ENCODE data around the gene PRM1.
A peak's percentile ranks its signal among the peaks of the same experiment; 100 is the strongest.

The PRM1 gene

GRCh38 chr16:11252482-11252931 lies 28.6 kb downstream of the PRM1 start:
- no peak overlapping the region for H4K8ac ChIP-seq (ENCODE audit: low read length)
- no peak overlapping the region for H3K23ac ChIP-seq (ENCODE audit: low read length in 2 of 2)
- H2BK120ac ChIP-seq (ENCODE audit: low read depth, low read length): no peak overlapping the region
- H2AFZ ChIP-seq (ENCODE audit: low read depth, low read length): no peak overlapping the region
- H3K9ac ChIP-seq (ENCODE audit: low read length): no peak overlapping the region
- peaks cover 0 to 33% of the 10 kb centered on the region in 2 experiments for H3K36me3 ChIP-seq (ENCODE audit: control insufficient read depth in 1 of 2, insufficient read depth in 2 of 2, low read depth in 1 of 2, low read length in 2 of 2)
- no peak overlapping the region for H2BK12ac ChIP-seq (ENCODE audit: low read length in 2 of 2)
- H4K91ac ChIP-seq (ENCODE audit: low read length): no peak overlapping the region
- no peak for DNase-seq
- H2BK15ac ChIP-seq (ENCODE audit: low read depth, poor library complexity, severe bottlenecking): no peak overlapping the region
- no peak overlapping the region for H3K4me3 ChIP-seq (ENCODE audit: insufficient read depth in 1 of 2, low read depth in 1 of 2, low read length in 2 of 2)
- no peaks in the 10 kb centered on the region for H3K27me3 ChIP-seq (ENCODE audit: control insufficient read depth in 1 of 2, insufficient read depth in 1 of 2, low read length in 2 of 2)
- H3K18ac ChIP-seq (ENCODE audit: low read depth in 1 of 2, low read length in 2 of 2): no peak overlapping the region
- H3K9me3 ChIP-seq (ENCODE audit: control insufficient read depth, low read length): no peaks in the 10 kb centered on the region
- peak overlapping the region; percentile 5 for H3K4me2 ChIP-seq (ENCODE audit: low read length, poor library complexity, severe bottlenecking)
- H3K4ac ChIP-seq (ENCODE audit: low read depth in 1 of 2, low read length in 2 of 2): no peak overlapping the region
- no peak overlapping the region for H3K27ac ChIP-seq (ENCODE audit: low read length, poor library complexity, severe bottlenecking)
- 88% methylated on average over 8 of the region's 8 CpGs for WGBS
- H3K14ac ChIP-seq (ENCODE audit: low read length in 2 of 2): no peak overlapping the region
- no peak overlapping the region for H2BK5ac ChIP-seq (ENCODE audit: low read depth, low read length, poor library complexity, severe bottlenecking)
- H2AK5ac ChIP-seq (ENCODE audit: low read length, severe bottlenecking): no peak overlapping the region
- H3K4me1 ChIP-seq (ENCODE audit: control insufficient read depth, insufficient read depth, low read depth, low read length): peaks cover 46% of the 10 kb centered on the region
- H3K79me1 ChIP-seq (replicated peaks; ENCODE audit: low read length, poor library complexity, severe bottlenecking): peaks cover 5% of the 10 kb centered on the region

- peak overlapping the region; percentile 21 for H3K4me2 ChIP-seq (ENCODE audit: low read length, poor library complexity, severe bottlenecking)
- H3K4me1 ChIP-seq (ENCODE audit: control insufficient read depth, insufficient read depth, low read depth, low read length): peaks cover 39% of the 10 kb centered on the region
- H3K4ac ChIP-seq (ENCODE audit: low read depth in 1 of 2, low read length in 2 of 2): no peak overlapping the region
- no peak overlapping the region for H3K14ac ChIP-seq (ENCODE audit: low read length in 2 of 2)
- H3K9me3 ChIP-seq (ENCODE audit: control insufficient read depth, low read length): no peaks in the 10 kb centered on the region
- H2AFZ ChIP-seq (ENCODE audit: low read depth, low read length): no peak overlapping the region
- H3K79me1 ChIP-seq (replicated peaks; ENCODE audit: low read length, poor library complexity, severe bottlenecking): peaks cover 5% of the 10 kb centered on the region
- peak overlapping the region; percentile 9 for H3K27ac ChIP-seq (ENCODE audit: low read length, poor library complexity, severe bottlenecking)
- H3K9ac ChIP-seq (ENCODE audit: low read length): no peak overlapping the region
- peak overlapping the region; percentile 67 for H2AK5ac ChIP-seq (ENCODE audit: low read length, severe bottlenecking)
- H4K91ac ChIP-seq (ENCODE audit: low read length): no peak overlapping the region
- H2BK5ac ChIP-seq (ENCODE audit: low read depth, low read length, poor library complexity, severe bottlenecking): no peak overlapping the region
- no peak overlapping the region for H3K23ac ChIP-seq (ENCODE audit: low read length in 2 of 2)
- no peak overlapping the region for H2BK12ac ChIP-seq (ENCODE audit: low read length in 2 of 2)
- no peak overlapping the region for H3K4me3 ChIP-seq (ENCODE audit: insufficient read depth in 1 of 2, low read depth in 1 of 2, low read length in 2 of 2)
- 81% methylated on average over 18 of the region's 18 CpGs for WGBS
- peak overlapping the region in 1 of 2 experiments; percentile 48 for H3K18ac ChIP-seq (ENCODE audit: low read depth in 1 of 2, low read length in 2 of 2)
- no peak overlapping the region for H4K8ac ChIP-seq (ENCODE audit: low read length)
- peaks cover 0 to 33% of the 10 kb centered on the region in 2 experiments for H3K36me3 ChIP-seq (ENCODE audit: control insufficient read depth in 1 of 2, insufficient read depth in 2 of 2, low read depth in 1 of 2, low read length in 2 of 2)
- no peak overlapping the region for H2BK120ac ChIP-seq (ENCODE audit: low read depth, low read length)
- H2BK15ac ChIP-seq (ENCODE audit: low read depth, poor library complexity, severe bottlenecking): no peak overlapping the region
- H3K27me3 ChIP-seq (ENCODE audit: control insufficient read depth in 1 of 2, insufficient read depth in 1 of 2, low read length in 2 of 2): no peaks in the 10 kb centered on the region
- peak; percentile 73 for DNase-seq
Observed at GRCh38 chr16:11251525-11252481, 29.3 kb downstream of the PRM1 start.

GRCh38 chr16:11250786-11251524 lies 30.2 kb downstream of the PRM1 start:
- Histone ChIP-seq H3K4me2 (ENCODE audit: low read length, poor library complexity, severe bottlenecking) (no peak overlapping the region), H4K8ac (ENCODE audit: low read length) (no peak overlapping the region), H2AK5ac (ENCODE audit: low read length, severe bottlenecking) (no peak overlapping the region), H2BK15ac (ENCODE audit: low read depth, poor library complexity, severe bottlenecking) (no peak overlapping the region), H3K14ac (ENCODE audit: low read length in 2 of 2) (no peak overlapping the region), H2AFZ (ENCODE audit: low read depth, low read length) (no peak overlapping the region), H3K18ac (ENCODE audit: low read depth in 1 of 2, low read length in 2 of 2) (no peak overlapping the region), H3K4me3 (ENCODE audit: insufficient read depth in 1 of 2, low read depth in 1 of 2, low read length in 2 of 2) (no peak overlapping the region), H3K27me3 (ENCODE audit: control insufficient read depth in 1 of 2, insufficient read depth in 1 of 2, low read length in 2 of 2) (no peaks in the 10 kb centered on the region), H4K91ac (ENCODE audit: low read length) (no peak overlapping the region), H3K23ac (ENCODE audit: low read length in 2 of 2) (no peak overlapping the region), H3K36me3 (ENCODE audit: control insufficient read depth in 1 of 2, insufficient read depth in 2 of 2, low read depth in 1 of 2, low read length in 2 of 2) (peaks cover 0 to 33% of the 10 kb centered on the region in 2 experiments), H2BK12ac (ENCODE audit: low read length in 2 of 2) (no peak overlapping the region), H2BK5ac (ENCODE audit: low read depth, low read length, poor library complexity, severe bottlenecking) (no peak overlapping the region), H3K27ac (ENCODE audit: low read length, poor library complexity, severe bottlenecking) (no peak overlapping the region), H3K4me1 (ENCODE audit: control insufficient read depth, insufficient read depth, low read depth, low read length) (peaks cover 38% of the 10 kb centered on the region), H3K9ac (ENCODE audit: low read length) (no peak overlapping the region), H3K4ac (ENCODE audit: low read depth in 1 of 2, low read length in 2 of 2) (no peak overlapping the region), H3K79me1 (replicated peaks; ENCODE audit: low read length, poor library complexity, severe bottlenecking) (peaks cover 5% of the 10 kb centered on the region), H2BK120ac (ENCODE audit: low read depth, low read length) (no peak overlapping the region), H3K9me3 (ENCODE audit: control insufficient read depth, low read length) (no peaks in the 10 kb centered on the region)
- WGBS: 96% methylated on average over 9 of the region's 10 CpGs
- no peak for DNase-seq

Measured in mesenchymal stem cell (in vitro differentiated cells and primary cell).